Epithelial cell of prostate (primary cell): ENCODE results near the gene CD164L2.
"Not testable (repeated sequence)": the region's sequence is repeated elsewhere in the genome, so short reads cannot be mapped to it uniquely, and the experiment has no call there.

ENCODE experiments used
- DNase-seq: peaks from one replicate; pipeline ENCODE4 v3.0.0-alpha.2; 2011; ENCODE audit warnings: low read depth, low spot score
- H3K27ac ChIP-seq: fragments of 450-650 bp; 2 replicates; pipeline ENCODE4 v1.5.1; 2017; ENCODE audit warnings: mild to moderate bottlenecking

CD164L2 gene

DNA sequence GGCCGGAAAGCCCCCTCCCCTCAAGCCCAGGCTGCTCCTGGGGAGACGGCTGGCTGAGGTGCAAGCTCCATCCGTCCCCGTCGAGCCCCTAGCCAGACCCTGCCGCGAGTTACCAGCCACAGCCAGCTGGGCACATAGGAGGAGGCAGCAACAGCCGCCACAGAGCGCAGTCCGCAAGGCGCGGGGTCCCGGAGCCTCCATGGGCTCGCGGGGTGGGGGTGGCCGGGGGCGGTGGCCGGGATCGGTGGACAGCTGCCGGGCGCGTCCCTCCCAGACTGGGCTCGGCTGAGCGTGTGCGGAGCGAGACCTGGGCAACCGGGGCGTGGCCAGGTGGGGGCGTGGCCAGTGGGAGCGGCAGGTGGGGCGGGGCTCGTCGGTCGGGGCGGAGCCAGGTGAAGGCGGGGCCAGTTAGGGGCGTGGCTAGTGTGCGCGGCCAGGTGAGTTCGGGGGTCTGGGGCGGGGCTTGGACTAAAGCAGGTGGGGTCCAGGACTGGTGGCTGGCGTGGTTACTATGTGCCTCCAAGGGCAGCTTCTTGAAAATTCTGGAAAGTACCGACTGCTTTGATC lies at the start of gene CD164L2:
CD164L2 (minus strand) TSS at position 295 of the 567 bp plus-strand sequence; CDS start at position 201, 94 bp downstream.
- no peak for DNase-seq
- no peak within 1 kb of the TSS for H3K27ac ChIP-seq

DNA sequence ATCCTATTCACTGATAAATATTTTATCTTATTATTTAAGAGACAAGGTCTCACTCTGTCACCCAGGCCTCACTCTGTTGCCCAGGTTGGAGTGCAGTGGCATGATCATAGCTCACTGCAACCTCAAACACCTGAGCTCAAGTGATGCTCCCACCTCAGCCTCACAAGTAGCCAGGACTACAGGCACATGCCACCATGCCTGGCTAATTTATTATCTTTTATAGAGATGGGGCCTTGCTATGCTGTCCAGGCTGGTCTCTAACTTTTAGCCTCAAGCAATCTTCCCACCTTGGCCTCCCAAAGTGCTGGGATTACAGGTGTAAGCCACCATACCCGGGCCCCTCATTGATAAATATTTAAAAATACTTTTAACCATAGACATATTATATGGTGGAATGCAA lies 49.6 kb upstream of the CD164L2 start:
- DNase-seq, H3K27ac ChIP-seq: not testable (repeated sequence)

DNA sequence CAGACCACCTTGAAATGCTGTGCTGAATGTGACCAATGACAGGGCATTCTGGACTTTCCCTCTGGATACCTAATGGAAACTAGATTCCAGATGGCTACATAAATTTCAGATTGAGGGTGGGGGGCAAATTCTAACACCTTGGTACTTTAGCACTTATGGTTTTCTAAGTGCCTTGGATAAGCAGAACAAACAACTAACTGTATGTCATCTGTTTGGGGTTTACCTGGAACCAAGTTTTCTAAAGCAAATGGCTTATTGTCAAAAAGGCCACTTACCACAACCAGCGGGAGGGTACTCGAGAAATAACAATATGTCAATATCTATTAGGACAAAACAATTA lies 48.4 kb upstream of the CD164L2 start:
- DNase-seq = no peak
- no peak overlapping the region for H3K27ac ChIP-seq

DNA sequence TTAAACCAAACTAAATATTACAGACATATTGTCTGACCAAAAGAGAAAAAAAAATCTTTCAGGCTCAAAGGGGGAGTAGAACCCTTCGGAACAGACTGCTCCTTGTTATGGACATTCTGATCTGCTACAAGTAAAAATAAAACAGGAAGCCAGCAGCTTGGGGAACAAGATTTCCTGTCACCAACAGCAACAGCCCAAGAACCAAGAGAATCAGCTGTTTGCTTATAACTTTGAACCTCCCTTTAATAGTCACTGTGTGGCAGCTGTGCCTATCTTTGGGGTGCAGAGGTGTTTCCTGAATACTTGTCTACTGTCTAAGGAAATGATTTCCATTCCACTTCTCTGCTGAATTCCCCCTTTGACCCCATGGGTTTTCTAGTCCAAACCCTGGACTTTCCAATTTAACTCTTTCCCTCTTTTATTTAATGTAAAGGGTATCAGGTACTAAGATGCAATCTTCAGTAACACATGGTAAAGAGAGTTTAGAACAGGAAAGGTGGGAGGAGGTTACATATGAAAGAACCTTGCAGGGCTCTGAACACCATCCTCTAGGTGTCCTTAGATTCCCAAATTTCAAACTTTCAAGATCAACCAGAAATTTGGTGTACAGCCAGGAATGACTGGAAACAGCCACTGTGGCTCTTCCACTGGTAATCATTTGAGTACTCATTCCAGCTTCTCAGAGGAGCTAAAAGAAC lies 47.9 kb upstream of the CD164L2 start:
- H3K27ac ChIP-seq = no peak overlapping the region
- DNase-seq = no peak

DNA sequence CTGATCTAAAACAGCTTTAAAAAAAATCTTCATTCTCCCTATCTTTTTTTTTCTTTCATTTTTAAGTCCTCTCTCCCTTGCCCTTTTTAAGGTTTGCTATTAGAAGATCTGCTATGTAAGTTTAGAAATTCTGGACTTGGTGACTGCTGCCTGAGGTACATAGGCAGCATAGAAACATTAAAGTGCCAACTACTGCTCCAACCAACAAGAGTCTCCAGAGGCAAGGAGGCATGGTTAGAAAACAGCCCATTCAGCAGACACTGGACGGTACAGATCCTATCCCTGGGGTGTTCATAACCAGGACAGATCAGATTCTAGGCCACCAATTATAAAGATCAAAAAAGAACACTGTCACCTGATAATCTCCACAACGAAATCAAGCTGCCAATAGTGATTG lies 45.9 kb upstream of the CD164L2 start:
- no peak for DNase-seq
- H3K27ac ChIP-seq = no peak overlapping the region

DNA sequence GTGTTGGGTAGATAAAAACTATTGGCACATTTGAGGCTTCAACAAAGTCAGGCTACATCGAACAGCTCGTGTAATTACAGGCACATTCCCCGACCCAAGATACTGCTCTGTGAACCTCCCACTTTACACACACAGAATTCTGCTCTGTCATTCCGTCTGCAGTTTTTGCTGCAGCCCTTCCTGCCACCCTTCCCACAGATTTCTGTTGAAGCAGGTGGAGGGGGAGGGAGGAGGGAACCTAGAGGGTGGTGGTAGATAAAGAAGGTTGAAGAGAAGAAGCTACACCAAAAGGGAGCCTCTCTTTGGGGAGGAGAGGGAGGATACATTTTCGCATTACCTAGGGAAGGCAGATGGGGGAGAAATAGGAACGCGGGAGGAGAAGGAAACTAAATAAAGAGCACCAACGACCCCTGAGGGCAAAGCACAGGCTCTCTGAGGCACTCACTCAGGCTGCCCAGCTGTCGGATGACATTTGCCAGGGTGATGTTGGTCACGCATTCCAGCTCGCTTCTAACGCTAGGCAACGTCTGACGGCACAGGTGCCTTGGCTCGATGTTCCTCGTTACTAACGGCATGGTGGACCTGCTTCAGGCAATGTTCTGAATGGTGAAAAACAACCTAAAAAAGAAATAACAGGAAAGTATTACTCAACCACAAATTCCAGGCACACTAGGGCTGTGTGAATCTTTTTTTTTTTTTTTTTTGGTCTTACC lies 45.3 kb upstream of the CD164L2 start:
- no peak overlapping the region for H3K27ac ChIP-seq
- DNase-seq = no peak

DNA sequence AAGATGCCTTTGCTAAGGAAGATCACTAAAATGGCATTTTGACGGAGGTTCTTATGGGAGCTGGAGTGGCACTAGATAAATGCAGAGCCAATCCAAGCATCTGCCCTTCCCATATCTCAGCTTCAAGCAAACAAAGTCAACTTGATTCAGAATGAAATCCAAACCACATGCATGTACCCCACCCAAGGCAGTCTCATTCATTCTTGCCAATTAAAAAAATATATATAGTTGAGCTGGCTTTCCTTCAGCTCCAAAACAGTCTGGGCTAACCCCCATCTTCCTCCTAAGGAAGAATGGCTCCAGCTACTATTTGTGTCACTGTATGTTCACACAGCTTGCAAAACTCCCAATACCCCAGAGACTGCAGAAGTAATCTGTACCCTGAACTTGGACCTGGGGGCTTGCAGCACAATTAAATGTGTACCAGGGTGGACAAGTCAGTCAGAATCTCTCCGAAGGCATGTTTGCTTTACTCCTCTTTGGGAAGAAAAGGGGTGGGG lies 44.7 kb upstream of the CD164L2 start:
- no peak for DNase-seq
- H3K27ac ChIP-seq = no peak overlapping the region

DNA sequence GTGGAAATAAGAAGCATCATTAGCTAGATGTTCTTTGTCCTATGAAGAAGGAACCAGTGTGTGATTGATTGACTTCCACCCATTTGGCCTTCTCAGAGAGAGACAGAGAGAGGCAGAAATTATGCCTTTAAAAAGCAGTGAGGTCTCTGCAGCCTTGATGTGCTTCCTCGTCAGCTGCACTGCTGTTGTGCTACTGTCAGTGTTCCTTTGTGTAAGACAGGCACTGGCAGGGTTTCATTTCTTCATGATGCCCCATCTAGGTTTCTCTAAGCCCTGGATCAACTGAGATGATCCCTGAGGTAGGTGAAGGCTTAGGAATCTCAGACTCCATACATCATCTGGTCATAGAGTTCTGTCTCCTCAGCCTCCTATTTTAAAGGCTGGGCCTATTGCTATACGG lies 44.2 kb upstream of the CD164L2 start:
- no peak overlapping the region for H3K27ac ChIP-seq
- no peak for DNase-seq

DNA sequence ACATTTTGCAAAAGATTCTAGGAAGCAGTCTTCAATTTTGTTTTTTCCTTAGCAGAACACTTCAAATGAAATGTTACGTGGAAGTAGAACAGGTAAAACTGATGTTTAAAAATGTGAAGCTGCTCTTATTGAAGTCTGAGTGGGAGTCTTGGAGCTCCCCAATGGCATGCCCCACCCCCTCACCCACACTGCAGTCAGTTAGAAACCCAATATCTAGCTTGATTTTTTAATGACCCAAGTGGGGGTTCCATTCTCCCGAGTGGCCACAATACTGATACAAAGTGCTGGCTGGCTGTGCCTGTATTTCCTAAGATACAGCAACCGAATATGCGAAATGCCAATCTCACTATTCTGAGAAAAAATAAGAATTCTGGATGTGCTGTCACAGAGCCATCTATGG lies 40.6 kb upstream of the CD164L2 start:
- no peak for DNase-seq
- peak overlapping the region; percentile 29 for H3K27ac ChIP-seq

DNA sequence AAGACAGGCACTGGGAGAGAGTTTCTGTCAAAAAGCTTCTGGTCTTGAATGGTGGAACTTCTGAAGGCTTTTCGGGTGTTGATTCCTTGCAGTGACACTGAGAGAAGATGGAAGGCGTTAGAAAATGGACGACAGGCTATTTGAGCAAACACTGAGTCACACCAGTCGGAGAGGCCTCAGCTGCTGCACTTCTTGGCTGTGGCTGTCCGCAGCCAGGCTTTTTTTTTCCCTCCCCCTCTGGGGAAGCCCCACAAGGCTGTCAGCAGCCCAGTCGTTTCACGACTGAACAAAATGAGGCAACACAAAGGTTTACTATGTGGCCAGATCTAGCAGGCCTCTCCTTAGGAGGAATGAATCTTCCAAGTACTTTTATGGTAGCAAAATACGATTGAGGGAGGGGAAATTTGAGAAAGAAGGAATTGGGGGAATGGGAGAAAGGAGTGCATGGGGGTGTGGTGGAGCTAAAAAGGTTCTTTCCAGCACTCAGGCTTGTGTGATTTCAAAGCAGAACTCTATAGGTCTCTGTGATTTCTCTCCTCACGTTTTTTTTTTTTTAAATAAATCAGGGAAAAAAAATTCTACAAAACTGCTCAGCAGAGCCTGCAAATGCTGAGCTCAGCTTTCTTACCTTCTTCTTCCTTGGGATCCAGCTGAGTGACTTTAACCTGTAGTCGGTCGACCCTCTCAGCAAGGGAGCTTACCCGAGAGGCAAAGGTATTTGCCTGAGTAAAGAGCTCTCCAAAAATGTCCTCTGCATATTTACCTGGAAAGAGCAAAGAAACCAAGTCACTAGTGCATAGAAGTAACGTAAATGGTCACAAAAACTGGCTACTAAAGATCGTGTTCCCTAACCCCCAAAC lies 35.4 kb upstream of the CD164L2 start:
- DNase-seq = peak; percentile 64
- peak overlapping the region; percentile 58 for H3K27ac ChIP-seq

DNA sequence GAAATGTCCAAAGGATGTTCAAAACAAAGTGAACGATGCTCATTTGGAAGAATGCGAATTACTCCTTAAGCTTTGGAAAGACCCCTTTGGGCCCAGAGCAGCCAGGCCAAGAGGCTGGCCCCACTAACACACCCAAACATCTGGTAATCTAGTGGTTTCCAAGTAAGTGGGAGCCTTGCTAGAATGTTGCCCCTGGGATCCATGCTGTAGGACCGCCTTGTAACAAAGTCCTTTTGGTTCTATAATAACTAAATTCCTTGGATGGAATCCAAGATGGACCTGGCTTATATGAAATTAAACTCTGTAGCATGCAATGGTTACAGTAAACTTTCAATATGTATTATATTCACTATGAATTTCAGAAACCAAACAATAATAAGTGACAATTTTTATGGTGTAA lies 34.6 kb upstream of the CD164L2 start:
- H3K27ac ChIP-seq = peak overlapping the region; percentile 58
- DNase-seq = no peak

DNA sequence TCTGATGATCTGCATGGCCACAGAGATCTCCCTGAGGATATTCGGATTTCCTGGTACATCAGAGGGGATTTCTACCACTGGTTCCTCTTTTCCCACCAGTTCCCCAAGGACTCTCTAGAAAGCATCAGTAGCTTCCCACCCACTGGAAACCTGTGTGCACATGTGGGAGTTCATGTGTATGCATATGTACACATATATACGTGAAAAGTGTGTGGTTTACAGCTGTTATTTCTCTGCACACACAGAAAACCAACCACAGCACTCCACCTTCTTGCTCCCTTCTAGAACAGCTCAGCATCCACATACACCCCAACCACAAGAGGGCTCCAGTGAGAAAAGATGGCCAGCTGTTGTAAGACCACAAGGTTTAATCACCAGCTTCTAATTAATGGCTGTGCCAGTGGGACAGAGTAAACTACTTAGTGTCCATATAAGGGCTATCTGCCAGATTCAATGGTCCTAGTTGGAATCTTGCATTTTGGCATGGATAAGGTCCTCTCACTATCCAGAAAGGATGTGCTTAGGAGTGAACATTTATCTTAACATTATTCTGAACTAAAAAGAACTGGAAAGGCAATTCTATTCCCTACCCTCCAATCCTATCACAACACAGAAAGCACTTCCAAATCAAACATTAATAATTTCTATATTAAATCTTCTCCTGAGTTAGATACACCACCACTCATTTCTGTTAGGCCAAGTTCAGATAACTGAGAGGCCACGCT lies 33.4 kb upstream of the CD164L2 start:
- no peak overlapping the region for H3K27ac ChIP-seq
- no peak for DNase-seq

DNA sequence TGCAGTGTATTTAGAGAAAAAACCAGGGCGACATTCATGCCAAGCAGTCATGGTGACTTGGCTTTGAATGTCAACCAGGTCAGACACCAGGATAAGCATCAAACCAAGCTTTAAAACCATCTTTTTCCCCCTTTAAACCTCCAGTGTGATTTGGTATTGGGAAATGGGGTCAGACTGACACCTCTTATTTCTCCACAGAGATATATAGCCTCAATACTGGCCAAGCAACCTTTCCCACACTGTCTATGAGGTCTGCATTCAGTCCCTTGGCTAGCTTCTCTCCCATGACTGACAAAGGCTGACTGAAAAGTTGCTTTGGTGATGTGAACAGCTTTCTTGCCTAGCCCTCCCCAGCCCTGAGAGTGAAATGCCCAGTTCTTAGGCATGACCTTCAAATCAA lies 31.0 kb upstream of the CD164L2 start:
- DNase-seq = no peak
- no peak overlapping the region for H3K27ac ChIP-seq

DNA sequence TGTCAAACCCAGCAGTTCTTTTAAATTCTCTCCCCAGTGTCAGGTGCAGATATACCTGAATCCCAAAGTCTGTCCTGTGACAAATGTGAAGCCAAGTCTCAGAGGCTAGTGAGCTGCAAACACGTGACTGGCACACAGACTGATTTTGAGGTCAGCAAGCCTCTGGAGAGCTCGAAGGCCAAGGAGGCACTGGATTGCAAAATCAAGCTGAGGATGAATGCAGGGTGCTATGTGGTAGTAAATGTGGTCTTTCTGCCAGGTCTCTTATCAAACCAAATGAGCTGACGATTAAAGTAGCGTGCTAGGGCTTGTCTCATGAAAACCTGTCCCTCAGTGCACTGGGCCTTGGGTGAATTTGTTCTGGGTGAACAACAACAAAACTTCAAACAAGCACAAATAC lies 29.9 kb upstream of the CD164L2 start:
- H3K27ac ChIP-seq = no peak overlapping the region
- DNase-seq = no peak

DNA sequence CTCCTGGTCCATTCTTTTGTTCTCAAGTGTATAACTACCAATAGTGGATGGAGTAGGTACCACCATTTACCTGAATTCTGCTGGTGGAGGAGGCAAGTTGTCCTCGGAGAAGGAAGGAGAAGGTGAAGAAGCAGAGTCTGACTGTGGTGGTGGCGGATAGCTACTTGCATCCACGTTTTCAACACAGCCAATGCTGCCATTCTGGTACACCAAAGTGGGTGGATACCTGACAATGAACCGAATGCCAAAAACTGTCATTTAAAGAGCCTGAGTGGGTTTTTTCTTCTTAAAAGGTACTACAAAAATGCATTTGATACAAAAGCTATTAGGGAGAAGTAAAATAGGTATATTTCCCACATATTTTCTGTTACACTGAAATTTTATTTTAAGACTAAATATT lies 29.4 kb upstream of the CD164L2 start:
- no peak for DNase-seq
- no peak overlapping the region for H3K27ac ChIP-seq

DNA sequence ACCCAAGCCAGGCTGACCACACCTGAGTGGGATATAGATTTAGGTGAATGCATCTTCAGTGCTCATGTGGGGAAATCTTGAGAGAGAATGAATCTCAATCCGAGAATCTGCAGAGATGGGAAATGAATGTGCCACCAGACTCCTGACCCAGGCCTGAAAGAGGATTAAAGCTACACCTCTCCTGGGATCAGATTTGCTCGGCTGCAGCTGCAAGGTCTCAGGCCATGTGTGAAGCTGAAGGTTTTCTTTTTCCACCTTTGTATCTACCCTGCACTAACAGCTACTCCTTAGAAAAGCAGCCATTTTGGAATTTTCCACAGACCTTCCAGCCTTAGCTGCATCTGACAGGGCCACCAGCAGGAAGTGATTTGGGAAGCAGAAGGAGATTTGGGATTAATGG lies 27.6 kb upstream of the CD164L2 start:
- H3K27ac ChIP-seq = no peak overlapping the region
- no peak for DNase-seq

DNA sequence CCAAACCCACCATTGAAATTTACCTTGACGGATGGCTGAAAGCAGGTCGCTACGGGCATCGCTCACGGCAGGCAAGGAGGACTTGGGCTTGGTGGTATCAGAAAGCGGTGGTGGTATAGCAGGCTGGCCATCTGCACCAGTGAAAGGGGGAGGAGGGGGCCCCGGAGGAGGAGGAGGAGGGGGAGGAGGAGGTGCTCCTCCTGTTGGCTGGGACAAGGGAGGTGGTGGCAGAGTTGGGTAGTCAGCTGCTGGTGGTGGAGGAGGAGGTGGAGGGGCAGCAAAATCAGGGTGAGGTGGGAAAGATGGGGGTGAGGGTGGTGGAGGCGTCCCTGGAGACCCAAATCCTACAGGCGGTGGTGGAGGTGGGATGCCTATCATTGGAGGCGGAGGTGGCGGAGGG lies 26.5 kb upstream of the CD164L2 start:
- no peak overlapping the region for H3K27ac ChIP-seq
- DNase-seq = no peak

DNA sequence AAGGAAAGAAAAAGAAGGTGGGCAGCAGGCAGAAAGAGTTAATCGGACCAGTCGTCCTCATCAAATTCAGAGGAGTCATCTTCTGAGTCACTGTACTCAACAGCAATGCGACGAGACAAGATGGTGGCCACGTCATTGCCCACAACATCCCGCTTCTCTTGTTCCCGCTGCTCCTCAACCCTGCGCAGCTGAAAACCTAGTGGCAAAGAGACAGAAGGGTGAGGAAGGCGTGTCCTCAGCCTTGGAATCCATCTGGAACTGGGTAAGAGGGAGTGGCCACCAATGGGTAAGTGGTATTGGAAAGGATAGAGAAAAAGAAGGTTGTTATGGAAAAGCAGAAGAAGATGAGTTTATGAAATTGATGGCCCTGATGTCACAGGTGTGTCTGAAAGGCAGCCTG lies 25.0 kb upstream of the CD164L2 start:
- H3K27ac ChIP-seq = no peak overlapping the region
- no peak for DNase-seq

DNA sequence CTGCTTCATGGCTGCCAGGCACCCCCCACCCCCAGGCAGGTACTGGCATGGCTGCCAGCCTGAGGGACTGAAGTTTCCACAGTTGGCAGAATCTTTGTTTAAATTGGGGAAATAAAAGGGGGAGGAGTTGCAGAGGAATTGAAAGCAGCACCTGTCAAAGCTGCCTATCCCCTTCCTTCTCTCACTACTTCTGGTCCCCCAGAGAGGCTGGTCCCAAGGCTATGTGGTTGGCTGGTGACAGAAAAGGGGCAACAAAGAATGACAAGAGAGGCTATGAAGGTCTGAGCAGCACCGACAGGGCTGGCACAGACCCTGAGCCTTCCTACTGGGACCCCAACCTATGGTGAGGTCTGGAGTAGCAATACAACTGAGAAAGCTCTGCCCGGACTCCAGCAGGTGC lies 23.7 kb upstream of the CD164L2 start:
- H3K27ac ChIP-seq, DNase-seq: not testable (repeated sequence)

DNA sequence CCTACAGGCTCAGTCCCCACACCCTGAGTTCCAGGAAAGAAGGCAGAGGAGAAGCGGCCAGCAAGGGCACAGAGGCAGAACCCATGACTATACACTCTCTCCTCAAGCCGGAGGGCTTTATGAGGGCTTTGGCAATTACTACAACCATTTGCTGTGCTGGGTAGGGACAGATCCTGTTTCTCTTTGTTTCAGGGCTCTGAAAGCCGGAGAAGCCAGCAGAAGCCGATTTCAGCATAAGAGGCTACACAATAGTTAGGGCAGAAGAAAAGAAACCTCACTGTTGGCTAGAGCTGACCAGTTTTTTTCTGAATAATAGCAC lies 23.2 kb upstream of the CD164L2 start:
- no peak for DNase-seq
- H3K27ac ChIP-seq = peak overlapping the region; percentile 13
